GM20000 (cell line): ENCODE measurements around the gene MBNL2.

Experiments
- DNase-seq: peaks from one replicate; pipeline ENCODE4 v3.0.0; 2012; ENCODE audit warnings: low spot score
- TF ChIP-seq, protein P1 (sequence below): IDR thresholded peaks from 2 replicates; pipeline ENCODE4 v1.5.1; 2012; ENCODE audit warnings: mild to moderate bottlenecking, control low read depth; ENCODE audit errors: extremely low read depth, missing control alignments

Gene MBNL2

DNA sequence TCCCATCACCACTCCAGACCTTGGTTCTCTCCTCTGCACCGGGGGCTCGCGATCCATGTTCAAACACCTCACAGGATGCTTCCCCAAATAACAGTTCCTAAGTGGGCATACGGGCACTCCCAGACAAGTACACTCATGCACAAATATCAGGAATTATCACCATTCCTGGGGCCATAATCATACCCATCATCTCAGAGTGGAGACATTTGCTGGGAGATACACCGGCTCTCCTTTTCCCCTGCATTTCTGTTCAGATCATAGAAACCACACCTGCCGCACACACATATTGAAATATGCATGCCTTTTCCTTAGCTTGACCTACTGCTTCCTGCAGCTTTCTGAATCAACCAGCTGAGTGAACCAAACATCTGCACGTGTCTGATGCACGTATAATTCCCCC lies 33.9 kb upstream of the MBNL2 start:
- TF ChIP-seq, protein P1, sequence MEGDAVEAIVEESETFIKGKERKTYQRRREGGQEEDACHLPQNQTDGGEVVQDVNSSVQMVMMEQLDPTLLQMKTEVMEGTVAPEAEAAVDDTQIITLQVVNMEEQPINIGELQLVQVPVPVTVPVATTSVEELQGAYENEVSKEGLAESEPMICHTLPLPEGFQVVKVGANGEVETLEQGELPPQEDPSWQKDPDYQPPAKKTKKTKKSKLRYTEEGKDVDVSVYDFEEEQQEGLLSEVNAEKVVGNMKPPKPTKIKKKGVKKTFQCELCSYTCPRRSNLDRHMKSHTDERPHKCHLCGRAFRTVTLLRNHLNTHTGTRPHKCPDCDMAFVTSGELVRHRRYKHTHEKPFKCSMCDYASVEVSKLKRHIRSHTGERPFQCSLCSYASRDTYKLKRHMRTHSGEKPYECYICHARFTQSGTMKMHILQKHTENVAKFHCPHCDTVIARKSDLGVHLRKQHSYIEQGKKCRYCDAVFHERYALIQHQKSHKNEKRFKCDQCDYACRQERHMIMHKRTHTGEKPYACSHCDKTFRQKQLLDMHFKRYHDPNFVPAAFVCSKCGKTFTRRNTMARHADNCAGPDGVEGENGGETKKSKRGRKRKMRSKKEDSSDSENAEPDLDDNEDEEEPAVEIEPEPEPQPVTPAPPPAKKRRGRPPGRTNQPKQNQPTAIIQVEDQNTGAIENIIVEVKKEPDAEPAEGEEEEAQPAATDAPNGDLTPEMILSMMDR = no peak
- DNase-seq = no peak

DNA sequence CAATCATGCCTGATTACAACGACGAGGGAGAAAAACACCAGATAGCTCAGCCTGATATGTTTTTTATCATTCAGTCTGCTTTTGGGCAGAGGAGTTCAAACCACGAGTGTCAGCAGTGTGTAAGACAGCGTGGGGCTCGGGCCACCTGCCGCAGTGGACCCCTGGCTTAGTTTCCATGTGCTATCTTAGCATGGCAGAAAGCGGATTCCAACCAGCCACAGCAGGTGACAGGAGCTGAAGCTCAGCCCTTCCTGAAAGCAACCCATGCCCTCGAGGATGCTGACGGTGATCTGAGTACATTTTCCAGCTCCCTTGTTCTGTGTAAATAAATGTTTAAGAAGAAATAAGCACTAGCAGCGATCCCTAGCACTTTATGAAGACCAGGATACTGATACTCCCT lies 32.2 kb upstream of the MBNL2 start:
- TF ChIP-seq, protein P1 = no peak
- no peak for DNase-seq

DNA sequence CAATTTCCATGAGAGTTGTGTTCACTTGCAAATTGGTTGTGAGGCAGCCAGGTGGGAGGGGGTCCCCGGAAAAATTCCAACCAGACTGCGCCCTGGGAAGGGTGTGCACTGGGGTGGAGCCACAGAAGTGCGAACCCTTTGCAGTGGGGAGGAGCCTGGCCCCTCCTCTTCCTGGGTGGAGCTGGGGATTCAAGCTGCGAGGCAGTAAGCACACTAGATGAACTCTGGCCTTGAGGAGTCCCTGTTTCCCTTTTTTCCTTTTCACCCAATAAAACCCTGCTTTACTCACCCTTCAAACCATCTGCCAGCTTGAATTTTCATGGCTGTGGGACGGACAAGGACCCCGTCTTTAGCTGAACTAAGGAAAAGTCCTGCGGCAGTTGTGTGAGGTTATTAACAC lies 31.0 kb upstream of the MBNL2 start:
- no peak for DNase-seq
- TF ChIP-seq, protein P1 = no peak

DNA sequence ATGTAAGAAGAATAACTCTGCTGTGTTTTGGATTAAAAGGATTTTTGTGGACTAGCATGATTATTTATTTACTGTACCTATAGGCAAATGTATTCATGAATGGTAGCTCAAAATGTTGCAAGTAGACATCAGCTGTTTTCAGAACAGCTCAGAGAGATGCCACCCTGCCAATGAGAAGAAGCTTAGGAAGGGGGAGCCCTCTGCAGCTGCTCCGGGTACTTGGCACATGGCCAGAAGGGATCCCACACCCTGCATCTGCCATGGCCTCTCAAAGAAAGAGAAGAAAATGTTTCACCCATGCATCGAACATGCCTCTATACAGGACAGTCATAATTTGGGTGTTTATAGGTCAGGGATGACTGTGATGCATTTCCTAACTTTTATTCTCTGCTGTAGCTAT lies 30.5 kb upstream of the MBNL2 start:
- DNase-seq = no peak

DNA sequence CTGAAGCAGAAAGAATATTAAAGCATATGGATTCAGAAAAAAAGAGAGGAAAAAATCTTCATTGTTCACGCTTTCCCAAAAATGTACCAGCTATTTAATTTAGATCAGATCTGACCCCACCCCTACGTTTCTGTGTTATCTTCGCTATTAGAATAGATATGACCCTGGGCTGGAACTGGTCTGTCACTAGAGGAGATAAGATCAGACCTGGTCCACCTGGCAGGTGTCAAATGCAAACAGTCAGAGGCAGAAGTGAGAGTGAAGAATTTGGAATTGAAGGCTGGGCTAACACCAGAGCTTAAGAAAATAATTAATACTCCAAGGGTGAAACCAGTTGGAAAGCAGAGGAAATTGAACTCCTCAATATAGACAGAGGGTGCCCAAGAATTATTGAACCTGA lies 30.0 kb upstream of the MBNL2 start:
- TF ChIP-seq, protein P1 = no peak
- DNase-seq = no peak

More for the DNA sequence above, 30.5 kb upstream of the MBNL2 start:
- TF ChIP-seq, protein P1 = no peak

DNA sequence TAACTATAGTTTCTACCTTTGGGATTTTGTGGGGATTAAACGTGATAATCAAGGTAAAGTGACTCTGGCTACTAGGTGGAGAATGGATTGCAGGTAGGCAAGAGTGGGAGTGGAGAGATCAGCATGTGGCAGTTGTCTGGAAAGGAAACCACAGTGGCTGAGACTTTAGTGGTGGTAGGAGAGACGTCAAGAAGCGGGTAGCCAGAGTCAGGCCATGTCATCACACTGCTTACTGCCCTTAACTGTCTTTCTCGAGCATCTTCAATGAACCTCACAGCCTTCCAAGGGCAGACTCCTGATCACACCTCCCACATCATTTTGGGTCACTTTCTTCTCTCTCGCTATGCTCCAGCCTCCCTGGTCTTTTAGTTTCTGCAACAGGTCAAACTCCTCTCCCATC lies 28.6 kb upstream of the MBNL2 start:
- TF ChIP-seq, protein P1 = no peak
- DNase-seq = no peak

DNA sequence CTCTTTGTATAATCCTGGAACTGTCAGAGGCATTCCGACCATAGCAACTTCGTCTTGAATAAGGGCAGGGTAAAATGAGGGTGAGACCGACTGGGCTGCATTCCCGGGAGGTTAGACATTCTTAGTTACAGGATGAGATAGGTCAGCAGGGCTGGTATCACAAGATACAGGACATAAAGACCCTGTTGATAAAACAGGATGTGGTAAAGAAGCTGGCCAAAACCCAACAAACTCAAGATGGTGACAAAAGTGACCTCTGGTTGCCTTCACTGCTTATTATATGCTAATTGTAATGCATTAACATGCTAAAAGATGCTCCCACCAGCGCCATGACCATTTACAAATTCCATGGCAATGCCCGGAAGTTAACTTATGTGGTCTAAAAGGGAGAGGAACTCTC lies 27.7 kb upstream of the MBNL2 start:
- TF ChIP-seq, protein P1 = no peak

More for the DNA sequence above, 27.7 kb upstream of the MBNL2 start:
- no peak for DNase-seq
